Activated naive CD8-positive, alpha-beta T cell treated with anti-CD3 and anti-CD28 coated beads, Interleukin-2, amount 50 U/mL, for 24 hours (primary cell): Measurements from ENCODE around the gene PCF11.

ENCODE experiments used
- ATAC-seq: fragments of 150-1000 bp; cut with Tn5 transposase; one replicate; pipeline ENCODE4 v1.10.0; 2021
- DNase-seq: peaks from one replicate; pipeline ENCODE4 v3.0.0; 2021
- H3K27ac Mint-ChIP-seq: one replicate; pipeline ENCODE4 v1.8.0; 2021; ENCODE audit warnings: mild to moderate bottlenecking, mixed read lengths
- H3K27me3 Mint-ChIP-seq: one replicate; pipeline ENCODE4 v1.8.0; 2021; ENCODE audit warnings: mixed read lengths
- H3K36me3 Mint-ChIP-seq: one replicate; pipeline ENCODE4 v1.8.0; 2021; ENCODE audit warnings: low read depth, mixed read lengths
- H3K4me1 Mint-ChIP-seq: one replicate; pipeline ENCODE4 v1.8.0; 2021; ENCODE audit warnings: mixed read lengths
- H3K4me3 Mint-ChIP-seq: one replicate; pipeline ENCODE4 v1.8.0; 2021; ENCODE audit warnings: mild to moderate bottlenecking, moderate library complexity, mixed read lengths
- H3K9me3 Mint-ChIP-seq: one replicate; pipeline ENCODE4 v1.8.0; 2021; ENCODE audit warnings: mixed read lengths

PCF11 gene, protein sequence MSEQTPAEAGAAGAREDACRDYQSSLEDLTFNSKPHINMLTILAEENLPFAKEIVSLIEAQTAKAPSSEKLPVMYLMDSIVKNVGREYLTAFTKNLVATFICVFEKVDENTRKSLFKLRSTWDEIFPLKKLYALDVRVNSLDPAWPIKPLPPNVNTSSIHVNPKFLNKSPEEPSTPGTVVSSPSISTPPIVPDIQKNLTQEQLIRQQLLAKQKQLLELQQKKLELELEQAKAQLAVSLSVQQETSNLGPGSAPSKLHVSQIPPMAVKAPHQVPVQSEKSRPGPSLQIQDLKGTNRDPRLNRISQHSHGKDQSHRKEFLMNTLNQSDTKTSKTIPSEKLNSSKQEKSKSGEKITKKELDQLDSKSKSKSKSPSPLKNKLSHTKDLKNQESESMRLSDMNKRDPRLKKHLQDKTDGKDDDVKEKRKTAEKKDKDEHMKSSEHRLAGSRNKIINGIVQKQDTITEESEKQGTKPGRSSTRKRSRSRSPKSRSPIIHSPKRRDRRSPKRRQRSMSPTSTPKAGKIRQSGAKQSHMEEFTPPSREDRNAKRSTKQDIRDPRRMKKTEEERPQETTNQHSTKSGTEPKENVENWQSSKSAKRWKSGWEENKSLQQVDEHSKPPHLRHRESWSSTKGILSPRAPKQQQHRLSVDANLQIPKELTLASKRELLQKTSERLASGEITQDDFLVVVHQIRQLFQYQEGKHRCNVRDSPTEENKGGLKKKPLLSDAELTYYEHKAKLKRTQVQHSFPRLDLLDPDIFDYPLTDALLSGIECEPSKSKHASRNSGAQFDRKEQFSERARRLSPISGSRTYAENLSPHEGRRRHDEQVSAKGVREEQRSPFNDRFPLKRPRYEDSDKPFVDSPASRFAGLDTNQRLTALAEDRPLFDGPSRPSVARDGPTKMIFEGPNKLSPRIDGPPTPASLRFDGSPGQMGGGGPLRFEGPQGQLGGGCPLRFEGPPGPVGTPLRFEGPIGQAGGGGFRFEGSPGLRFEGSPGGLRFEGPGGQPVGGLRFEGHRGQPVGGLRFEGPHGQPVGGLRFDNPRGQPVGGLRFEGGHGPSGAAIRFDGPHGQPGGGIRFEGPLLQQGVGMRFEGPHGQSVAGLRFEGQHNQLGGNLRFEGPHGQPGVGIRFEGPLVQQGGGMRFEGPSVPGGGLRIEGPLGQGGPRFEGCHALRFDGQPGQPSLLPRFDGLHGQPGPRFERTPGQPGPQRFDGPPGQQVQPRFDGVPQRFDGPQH (N-terminal part only)

DNA sequence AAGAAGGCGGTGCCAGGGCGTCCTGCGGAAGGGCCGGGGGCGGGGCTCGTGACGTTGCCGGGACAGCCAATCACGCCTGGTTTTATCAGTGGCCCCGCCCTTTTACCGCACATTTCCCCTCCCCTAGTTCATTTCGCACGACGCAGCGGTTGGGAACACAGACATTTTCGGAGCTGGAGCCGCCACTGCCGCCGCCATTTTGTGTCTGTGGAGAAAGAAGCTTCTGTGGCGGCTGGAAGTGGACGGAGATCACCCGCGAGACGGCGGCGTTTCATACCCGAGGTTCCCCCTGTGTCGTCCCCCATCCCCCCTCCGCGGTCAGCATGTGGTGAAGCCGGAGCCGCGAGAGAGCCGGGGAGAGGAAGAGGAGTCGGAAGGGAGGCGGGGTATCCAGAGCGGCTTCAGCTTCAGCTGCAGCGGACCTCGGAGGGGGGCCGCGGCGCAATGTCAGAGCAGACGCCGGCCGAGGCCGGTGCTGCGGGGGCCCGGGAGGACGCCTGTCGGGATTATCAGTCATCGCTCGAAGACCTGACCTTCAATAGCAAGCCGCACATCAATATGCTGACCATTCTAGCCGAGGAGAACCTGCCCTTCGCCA, at the start of gene PCF11:
Gene PCF11 (plus strand): TSS at position 136 of the 598 bp plus-strand sequence. CDS start 309 bp downstream, at position 445.
- Mint-ChIP-seq H3K36me3 (peaks cover 48% of the 10 kb centered on the region), H3K27ac (peak within 1 kb of the TSS; percentile 100), H3K9me3 (no peaks in the 10 kb centered on the region), H3K4me3 (peak within 1 kb of the TSS; percentile 97), H3K27me3 (no peaks in the 10 kb centered on the region), H3K4me1 (peaks cover 44% of the 10 kb centered on the region)
- peak; percentile 11 for ATAC-seq
- no peak for DNase-seq

DNA sequence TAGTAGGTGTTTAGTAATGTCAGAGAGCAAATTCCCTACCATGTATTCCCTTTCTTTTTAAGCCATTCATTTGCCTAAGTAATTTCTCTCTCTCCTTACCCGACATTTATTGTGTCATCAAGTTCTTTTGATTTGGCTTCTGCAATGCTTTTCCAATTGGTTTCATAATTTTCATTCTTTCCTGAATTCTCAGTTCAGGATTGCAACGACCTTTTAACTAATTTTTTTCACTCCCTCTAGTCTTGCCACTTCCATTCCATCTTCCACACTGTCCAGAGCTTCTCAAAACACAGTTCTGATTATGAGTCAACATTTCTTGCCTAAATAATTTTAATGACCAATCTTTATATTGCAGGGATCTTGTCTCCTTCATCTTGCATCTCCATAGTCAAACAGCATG, 44.0 kb upstream of the PCF11 start:
- H3K4me1 Mint-ChIP-seq: peaks cover 24% of the 10 kb centered on the region
- no peaks in the 10 kb centered on the region for H3K27me3 Mint-ChIP-seq
- DNase-seq (no peak), ATAC-seq (no peak)
- H3K27ac Mint-ChIP-seq: no peak overlapping the region
- H3K4me3 Mint-ChIP-seq: no peak overlapping the region
- H3K36me3 Mint-ChIP-seq: no peaks in the 10 kb centered on the region
- H3K9me3 Mint-ChIP-seq: no peaks in the 10 kb centered on the region

DNA sequence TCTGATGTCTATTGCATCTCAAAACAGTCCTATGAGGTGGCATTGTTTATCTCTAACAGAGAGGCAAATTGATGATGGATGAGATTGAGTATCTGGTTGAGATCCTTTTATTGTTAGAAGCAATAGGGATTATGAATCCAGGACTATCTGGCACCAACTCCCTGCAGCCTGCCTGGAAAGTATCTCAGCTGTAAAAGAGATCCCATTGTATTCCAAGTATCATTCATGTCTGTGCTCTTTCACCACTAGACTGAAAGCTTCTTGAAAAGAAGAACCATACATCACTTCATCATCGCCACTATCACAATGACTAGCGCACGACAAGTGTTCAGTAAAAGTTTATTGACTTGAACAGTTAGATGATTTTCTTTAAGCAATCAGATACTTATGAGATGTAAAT, 41.9 kb upstream of the PCF11 start:
- Mint-ChIP-seq H3K4me1 (peaks cover 39% of the 10 kb centered on the region), H3K4me3 (no peak overlapping the region), H3K9me3 (no peaks in the 10 kb centered on the region), H3K27ac (no peak overlapping the region), H3K36me3 (no peaks in the 10 kb centered on the region), H3K27me3 (no peaks in the 10 kb centered on the region)
- ATAC-seq: no peak
- DNase-seq: no peak

DNA sequence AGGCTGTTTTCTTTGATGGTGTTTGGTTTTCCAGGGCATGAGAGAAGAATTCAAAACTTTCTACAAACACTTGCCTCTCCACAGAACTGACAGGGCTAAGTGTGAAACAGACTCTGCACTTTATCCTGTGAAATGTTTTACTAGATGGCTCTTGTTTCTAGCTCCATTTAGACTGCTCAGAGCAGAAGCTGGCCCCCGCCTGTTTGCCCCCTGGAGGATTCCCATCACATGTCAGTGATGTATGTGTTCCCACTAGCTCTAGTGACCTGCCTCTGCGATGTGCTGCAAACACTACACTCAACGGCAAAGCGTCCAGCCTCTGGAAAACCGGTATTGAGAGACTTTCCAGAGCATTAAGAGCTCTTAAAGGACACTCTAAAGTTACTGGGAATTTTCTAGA, 41.4 kb upstream of the PCF11 start:
- Mint-ChIP-seq H3K27ac (no peak overlapping the region), H3K36me3 (no peaks in the 10 kb centered on the region), H3K27me3 (no peaks in the 10 kb centered on the region), H3K4me1 (peaks cover 42% of the 10 kb centered on the region), H3K4me3 (peak overlapping the region; percentile 48), H3K9me3 (no peaks in the 10 kb centered on the region)
- DNase-seq (no peak), ATAC-seq (no peak)

DNA sequence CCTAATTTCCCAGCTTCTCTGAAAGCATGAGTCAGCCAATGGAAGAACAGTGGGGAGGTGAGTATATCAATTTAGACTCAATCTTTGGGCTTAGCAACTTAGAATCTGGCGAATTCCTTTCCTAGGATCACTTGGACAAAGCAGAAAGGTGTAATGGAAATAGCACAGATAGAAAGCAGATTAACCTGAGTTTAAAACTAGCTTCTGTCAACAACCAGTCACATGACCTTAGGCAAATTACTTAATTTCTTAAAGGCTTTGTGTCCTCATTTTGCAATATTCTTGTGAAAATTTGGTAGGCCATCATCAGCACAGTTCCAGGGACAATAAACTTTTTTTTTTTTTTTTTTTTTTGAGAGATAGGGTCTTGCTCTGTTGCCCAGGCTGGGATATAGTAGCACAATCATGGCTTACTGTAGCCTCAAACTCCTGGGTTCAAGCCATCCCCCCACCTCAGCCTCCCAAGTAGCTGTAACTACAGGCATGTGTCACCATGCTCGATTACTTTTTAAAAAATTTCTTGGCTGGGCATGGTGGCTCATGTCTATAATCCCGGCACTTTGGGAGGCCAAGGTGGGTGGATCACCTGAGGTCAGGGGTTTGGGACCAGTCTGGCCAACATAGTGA, 40.8 kb upstream of the PCF11 start:
- no peak overlapping the region for H3K27ac Mint-ChIP-seq

DNA sequence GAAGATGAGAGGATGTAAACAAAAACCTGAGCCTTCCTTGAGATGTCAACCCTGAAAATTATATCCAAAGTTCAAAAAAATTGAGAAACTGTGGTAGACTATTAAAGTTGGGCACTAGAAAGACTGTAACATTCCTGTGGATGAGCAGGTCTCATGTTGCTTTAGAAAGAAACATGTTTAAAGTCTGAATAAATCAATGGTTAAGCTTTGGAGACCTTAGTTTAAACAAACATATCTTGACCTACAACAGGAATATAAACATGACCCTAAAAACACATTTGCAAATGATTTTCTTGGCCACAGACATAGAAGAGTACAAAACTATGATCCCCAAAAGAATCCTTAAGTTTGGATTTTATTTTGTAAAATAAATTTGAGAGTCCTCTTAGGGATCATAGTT, 38.1 kb upstream of the PCF11 start:
- Mint-ChIP-seq H3K9me3 (no peaks in the 10 kb centered on the region), H3K36me3 (no peaks in the 10 kb centered on the region), H3K4me1 (peaks cover 58% of the 10 kb centered on the region), H3K27ac (no peak overlapping the region), H3K27me3 (no peaks in the 10 kb centered on the region), H3K4me3 (no peak overlapping the region)
- ATAC-seq (no peak), DNase-seq (no peak)

More for the DNA sequence above, 40.8 kb upstream of the PCF11 start:
- no peaks in the 10 kb centered on the region for H3K9me3 Mint-ChIP-seq
- no peaks in the 10 kb centered on the region for H3K27me3 Mint-ChIP-seq
- peak overlapping the region; percentile 48 for H3K4me3 Mint-ChIP-seq
- no peaks in the 10 kb centered on the region for H3K36me3 Mint-ChIP-seq
- no peak for DNase-seq
- H3K4me1 Mint-ChIP-seq: peaks cover 44% of the 10 kb centered on the region
- no peak for ATAC-seq

DNA sequence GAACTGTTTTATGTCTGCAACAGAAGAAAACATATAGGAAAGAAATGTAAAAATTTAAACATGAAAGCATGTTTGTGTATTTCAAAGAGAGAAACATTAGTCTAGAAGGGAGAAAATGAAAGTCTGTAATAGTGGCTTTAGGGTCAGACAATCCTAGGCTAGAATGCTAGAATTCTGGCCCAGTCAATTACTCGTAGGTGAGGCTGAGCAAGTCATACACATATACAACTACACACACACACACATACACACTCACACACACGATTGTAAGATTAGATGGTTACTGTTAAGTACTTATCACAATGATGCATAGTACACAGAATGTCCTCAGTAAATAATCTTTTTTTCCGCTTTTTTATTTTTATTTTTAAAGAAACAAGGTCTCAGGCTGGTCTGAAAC, 37.7 kb upstream of the PCF11 start:
- no peaks in the 10 kb centered on the region for H3K36me3 Mint-ChIP-seq
- ATAC-seq (no peak), DNase-seq (no peak)
- H3K27me3 Mint-ChIP-seq: no peaks in the 10 kb centered on the region
- H3K4me1 Mint-ChIP-seq: peaks cover 58% of the 10 kb centered on the region
- H3K9me3 Mint-ChIP-seq: no peaks in the 10 kb centered on the region
- no peak overlapping the region for H3K27ac Mint-ChIP-seq
- H3K4me3 Mint-ChIP-seq: no peak overlapping the region

DNA sequence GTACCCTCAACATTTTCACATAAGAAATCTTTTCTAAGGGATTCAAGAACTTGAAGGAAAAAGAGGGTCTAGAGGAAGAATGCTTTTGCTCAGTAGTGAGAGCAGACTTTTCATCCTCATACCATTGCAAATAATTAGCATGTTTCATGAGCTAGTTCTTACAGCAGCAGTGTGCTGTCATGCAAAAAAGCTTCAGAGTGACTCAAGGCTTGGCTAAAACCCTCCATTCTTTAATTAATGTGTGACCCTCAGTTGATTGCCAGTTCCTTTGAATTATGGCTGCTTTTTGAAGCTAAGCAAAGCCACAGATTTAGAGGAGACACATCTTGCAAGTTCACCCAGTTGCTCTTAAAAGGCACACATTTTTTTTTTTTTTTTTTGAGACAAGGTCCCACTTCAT, 36.6 kb upstream of the PCF11 start:
- Mint-ChIP-seq H3K9me3 (no peaks in the 10 kb centered on the region), H3K4me3 (no peak overlapping the region), H3K27ac (no peak overlapping the region), H3K27me3 (no peaks in the 10 kb centered on the region), H3K4me1 (peaks cover 52% of the 10 kb centered on the region), H3K36me3 (no peaks in the 10 kb centered on the region)
- ATAC-seq: no peak
- no peak for DNase-seq

DNA sequence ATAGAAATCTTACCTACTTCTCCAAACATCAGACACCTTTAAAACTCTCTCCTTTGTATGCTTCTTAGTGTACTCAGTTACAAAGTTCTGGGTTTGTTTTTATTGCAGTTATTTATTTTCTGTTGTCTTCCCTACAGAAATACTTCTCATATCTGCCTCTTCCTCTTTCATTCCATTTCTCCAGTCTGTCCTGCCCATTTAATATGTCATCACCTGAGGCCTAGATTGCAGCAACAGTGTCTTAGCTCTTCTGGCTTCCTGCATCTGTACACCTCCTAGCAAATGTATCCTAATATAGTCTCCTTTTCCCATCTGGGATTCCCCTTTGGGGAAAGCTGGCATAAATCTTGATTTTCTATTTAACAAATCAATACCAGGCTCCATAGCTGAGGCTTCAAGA, 34.9 kb upstream of the PCF11 start:
- Mint-ChIP-seq H3K36me3 (no peaks in the 10 kb centered on the region), H3K4me3 (no peak overlapping the region), H3K27me3 (no peaks in the 10 kb centered on the region), H3K27ac (no peak overlapping the region), H3K4me1 (peaks cover 41% of the 10 kb centered on the region), H3K9me3 (no peaks in the 10 kb centered on the region)
- ATAC-seq (no peak), DNase-seq (no peak)

DNA sequence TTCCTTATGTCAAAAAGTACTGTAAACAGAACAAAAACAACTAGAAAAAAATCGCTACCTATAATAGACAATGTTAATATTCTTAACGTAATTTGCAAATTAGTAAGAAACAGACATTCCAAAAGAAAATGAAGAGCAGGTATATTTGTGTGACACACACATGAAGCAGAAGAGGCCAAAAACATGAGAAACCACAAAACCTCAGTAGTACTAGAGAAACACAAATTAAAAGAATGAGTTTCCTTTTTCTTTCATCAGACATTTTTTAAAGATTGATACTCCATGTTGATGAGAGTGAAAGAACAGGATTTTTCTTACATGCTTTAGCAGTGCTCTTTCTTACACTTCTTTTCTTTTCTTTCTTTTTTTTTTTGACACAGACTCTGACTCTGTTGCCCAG, 34.2 kb upstream of the PCF11 start:
- Mint-ChIP-seq H3K4me3 (no peak overlapping the region), H3K27ac (no peak overlapping the region)
- ATAC-seq: no peak

DNA sequence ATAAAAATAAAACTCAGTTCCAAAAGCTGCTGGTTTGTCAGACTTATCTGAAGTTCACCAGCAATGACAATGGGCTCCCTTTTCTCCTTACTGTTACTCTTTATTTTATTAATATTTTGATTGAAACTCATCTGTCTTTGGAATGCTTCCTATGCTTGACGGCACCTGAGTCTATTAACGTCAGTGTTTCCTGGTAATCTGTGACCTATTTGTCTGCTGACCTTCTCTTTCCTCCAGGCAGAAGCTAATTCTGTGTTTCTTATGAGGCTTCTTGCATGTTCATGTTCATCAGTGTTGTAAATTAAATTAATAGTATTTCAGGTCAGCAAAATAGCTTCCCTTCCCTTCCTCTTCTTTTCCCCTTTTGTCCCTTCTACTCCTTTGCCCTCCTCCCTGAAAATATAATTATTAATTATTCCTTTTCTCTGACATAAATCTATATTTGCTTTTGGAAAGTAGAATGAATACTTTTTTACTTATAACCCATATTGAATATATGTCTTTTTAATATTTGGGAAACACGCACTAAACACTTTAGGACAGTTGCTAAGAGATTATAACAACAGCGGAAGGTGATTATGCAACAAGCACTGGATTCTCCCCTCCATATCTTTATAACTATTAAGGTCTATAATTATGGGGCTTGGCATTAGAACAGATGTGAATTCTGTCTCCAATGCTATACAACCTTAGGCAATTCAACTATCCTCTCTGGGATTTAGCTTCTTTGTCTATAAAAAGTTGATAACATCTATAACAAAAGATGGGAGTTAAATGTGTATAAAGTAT, 32.1 kb upstream of the PCF11 start:
- DNase-seq (no peak), ATAC-seq (no peak)
- Mint-ChIP-seq H3K27ac (no peak overlapping the region), H3K36me3 (no peaks in the 10 kb centered on the region), H3K27me3 (no peaks in the 10 kb centered on the region), H3K4me3 (no peak overlapping the region), H3K4me1 (peaks cover 21% of the 10 kb centered on the region), H3K9me3 (no peaks in the 10 kb centered on the region)

More for the DNA sequence above, 34.2 kb upstream of the PCF11 start:
- H3K9me3 Mint-ChIP-seq: no peaks in the 10 kb centered on the region
- H3K4me1 Mint-ChIP-seq: peaks cover 35% of the 10 kb centered on the region
- no peaks in the 10 kb centered on the region for H3K36me3 Mint-ChIP-seq
- H3K27me3 Mint-ChIP-seq: no peaks in the 10 kb centered on the region
- no peak for DNase-seq

DNA sequence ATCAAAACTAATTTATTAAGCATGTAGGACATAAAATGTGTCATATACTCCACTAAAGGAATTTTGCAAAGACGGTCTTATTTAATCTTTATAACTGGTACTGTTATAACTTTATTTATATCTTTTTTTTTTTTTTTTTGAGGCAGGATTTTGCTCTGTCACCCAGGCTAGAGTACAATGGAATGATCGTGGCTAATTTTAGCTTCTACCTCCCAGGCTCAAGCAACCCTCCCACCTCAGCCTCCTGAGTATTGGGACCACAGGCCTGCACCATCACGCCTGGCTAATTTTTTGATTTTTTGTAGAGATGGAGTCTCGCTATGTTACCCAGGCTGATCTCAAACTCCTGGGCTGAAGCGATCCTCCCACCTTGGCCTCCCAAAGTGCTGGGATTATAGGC, 31.4 kb upstream of the PCF11 start:
- Mint-ChIP-seq H3K4me1 (peaks cover 16% of the 10 kb centered on the region), H3K9me3 (no peaks in the 10 kb centered on the region), H3K27ac (no peak overlapping the region), H3K27me3 (no peaks in the 10 kb centered on the region), H3K36me3 (no peaks in the 10 kb centered on the region), H3K4me3 (no peak overlapping the region)
- ATAC-seq (no peak), DNase-seq (no peak)

DNA sequence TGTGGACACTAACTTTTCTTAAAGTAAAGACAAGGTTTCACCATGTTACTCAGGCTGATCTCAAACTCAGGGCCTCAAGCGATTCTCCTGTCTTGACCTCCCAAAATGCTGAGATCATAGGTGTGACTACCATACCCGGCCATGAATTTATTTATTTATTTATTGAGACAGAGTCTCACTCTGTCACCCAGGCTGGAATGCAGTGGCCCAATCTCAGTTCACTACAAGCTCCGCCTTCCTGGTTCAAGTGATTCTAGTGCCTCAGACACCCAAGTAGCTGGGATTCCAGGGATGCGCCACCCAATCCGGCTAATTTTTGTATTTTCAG, 29.7 kb upstream of the PCF11 start:
- H3K27ac Mint-ChIP-seq: no peak overlapping the region
- H3K4me3 Mint-ChIP-seq: no peak overlapping the region
- H3K27me3 Mint-ChIP-seq: no peaks in the 10 kb centered on the region
- no peaks in the 10 kb centered on the region for H3K36me3 Mint-ChIP-seq
- ATAC-seq: no peak
- peaks cover 8% of the 10 kb centered on the region for H3K4me1 Mint-ChIP-seq
- no peak for DNase-seq
- H3K9me3 Mint-ChIP-seq: no peaks in the 10 kb centered on the region
